Measurements from ENCODE around the gene VPS13D.

DNA sequence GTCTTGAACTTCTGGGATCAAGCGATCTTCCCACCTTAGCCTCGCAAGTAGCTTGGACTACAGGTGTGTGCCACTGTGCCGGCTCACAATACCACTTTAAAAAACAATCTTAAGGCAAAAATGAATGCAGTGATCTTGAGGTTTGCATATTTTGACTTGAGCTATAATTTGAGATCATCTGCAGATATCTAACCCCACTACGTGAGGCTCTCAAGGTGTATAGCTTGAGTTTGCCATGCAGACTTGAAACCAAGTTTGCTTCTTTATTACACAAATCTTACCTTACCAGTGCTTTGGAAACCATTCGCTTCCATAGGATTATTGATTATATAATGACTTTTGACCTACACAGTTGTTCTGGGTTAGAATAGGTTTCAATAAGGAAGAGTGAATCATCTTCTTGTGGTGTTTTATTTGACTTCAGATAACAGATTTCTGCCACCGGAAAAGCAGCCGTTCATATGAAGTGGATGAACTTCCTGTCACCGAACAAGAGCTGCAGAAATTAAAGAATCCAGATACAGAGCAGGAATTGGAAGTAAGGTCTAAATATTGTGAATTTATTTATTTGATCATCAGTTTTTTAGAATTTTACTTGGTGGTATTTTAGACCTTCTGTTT, 155.1 kb downstream of the VPS13D start:
- TF ChIP-seq, protein P1, sequence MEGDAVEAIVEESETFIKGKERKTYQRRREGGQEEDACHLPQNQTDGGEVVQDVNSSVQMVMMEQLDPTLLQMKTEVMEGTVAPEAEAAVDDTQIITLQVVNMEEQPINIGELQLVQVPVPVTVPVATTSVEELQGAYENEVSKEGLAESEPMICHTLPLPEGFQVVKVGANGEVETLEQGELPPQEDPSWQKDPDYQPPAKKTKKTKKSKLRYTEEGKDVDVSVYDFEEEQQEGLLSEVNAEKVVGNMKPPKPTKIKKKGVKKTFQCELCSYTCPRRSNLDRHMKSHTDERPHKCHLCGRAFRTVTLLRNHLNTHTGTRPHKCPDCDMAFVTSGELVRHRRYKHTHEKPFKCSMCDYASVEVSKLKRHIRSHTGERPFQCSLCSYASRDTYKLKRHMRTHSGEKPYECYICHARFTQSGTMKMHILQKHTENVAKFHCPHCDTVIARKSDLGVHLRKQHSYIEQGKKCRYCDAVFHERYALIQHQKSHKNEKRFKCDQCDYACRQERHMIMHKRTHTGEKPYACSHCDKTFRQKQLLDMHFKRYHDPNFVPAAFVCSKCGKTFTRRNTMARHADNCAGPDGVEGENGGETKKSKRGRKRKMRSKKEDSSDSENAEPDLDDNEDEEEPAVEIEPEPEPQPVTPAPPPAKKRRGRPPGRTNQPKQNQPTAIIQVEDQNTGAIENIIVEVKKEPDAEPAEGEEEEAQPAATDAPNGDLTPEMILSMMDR (IDR thresholded peaks at IDR 0.05): no peak
- no peak for TF ChIP-seq NR3C1 (CRISPR knock-in tag; conservative IDR thresholded peaks at IDR 0.05; ENCODE audit: low read depth)

Data from WTC11 (cell line).